ENCODE results near the gene ZNF423.
"Not testable (repeated sequence)": the region's sequence is repeated elsewhere in the genome, so short reads cannot be mapped to it uniquely, and the experiment has no call there.

Gene ZNF423

GRCh38 chr16:49688036-49688697 lies 167.7 kb downstream of the ZNF423 start:
- no peak for DNase-seq

- DNase-seq = no peak
Observed at GRCh38 chr16:49687476-49688002, 168.4 kb downstream of the ZNF423 start.

- DNase-seq = no peak
Observed at GRCh38 chr16:49684696-49685095, 171.2 kb downstream of the ZNF423 start.

GRCh38 chr16:49682577-49683165 lies 173.2 kb downstream of the ZNF423 start:
- no peak for DNase-seq

- no peak for DNase-seq
Observed at GRCh38 chr16:49681217-49681883, 174.6 kb downstream of the ZNF423 start.

GRCh38 chr16:49679095-49679494 lies 176.8 kb downstream of the ZNF423 start:
- no peak for DNase-seq

GRCh38 chr16:49677661-49678060 lies 178.3 kb downstream of the ZNF423 start:
- not testable (repeated sequence) for DNase-seq

- DNase-seq = no peak
Observed at GRCh38 chr16:49675413-49675812, 180.5 kb downstream of the ZNF423 start.

- DNase-seq = no peak
Observed at GRCh38 chr16:49674990-49675389, 180.9 kb downstream of the ZNF423 start.

- DNase-seq = no peak
Observed at GRCh38 chr16:49674351-49674851, 181.5 kb downstream of the ZNF423 start.

- DNase-seq = no peak
Observed at GRCh38 chr16:49673442-49673841, 182.5 kb downstream of the ZNF423 start.

- no peak for DNase-seq
Observed at GRCh38 chr16:49672753-49673152, 183.2 kb downstream of the ZNF423 start.

- no peak for DNase-seq
Observed at GRCh38 chr16:49671333-49671732, 184.6 kb downstream of the ZNF423 start.

- DNase-seq = no peak
Observed at GRCh38 chr16:49670627-49671026, 185.3 kb downstream of the ZNF423 start.

- DNase-seq = no peak
Observed at GRCh38 chr16:49665482-49666230, 190.3 kb downstream of the ZNF423 start.

- DNase-seq = no peak
Observed at GRCh38 chr16:49664221-49665215, 191.4 kb downstream of the ZNF423 start.

- DNase-seq = no peak
Observed at GRCh38 chr16:49663081-49664065, 192.5 kb downstream of the ZNF423 start.

GRCh38 chr16:49662569-49662968 lies 193.3 kb downstream of the ZNF423 start:
- DNase-seq = no peak

GRCh38 chr16:49661465-49662187 lies 194.3 kb downstream of the ZNF423 start:
- no peak for DNase-seq

GRCh38 chr16:49660626-49661025 lies 195.3 kb downstream of the ZNF423 start:
- no peak for DNase-seq
